ENCODE results near the gene RBM33.

Gene RBM33

GRCh38 chr7:155766966-155767916, 122.8 kb downstream of the RBM33 start:
- no peak for TF ChIP-seq CTCF (IDR thresholded peaks at IDR 0.05; ENCODE audit: poor library complexity, severe bottlenecking)
- Histone ChIP-seq H3K9me3 (ENCODE audit: severe bottlenecking) (no peaks in the 10 kb centered on the region), H3K4me3 (ENCODE audit: severe bottlenecking) (no peak overlapping the region), H3K27me3 (ENCODE audit: insufficient read depth, poor library complexity, severe bottlenecking) (no peaks in the 10 kb centered on the region), H3K36me3 (ENCODE audit: low read depth) (peaks cover 88% of the 10 kb centered on the region), H3K27ac (ENCODE audit: poor library complexity, severe bottlenecking) (no peak overlapping the region), H3K4me1 (ENCODE audit: insufficient read depth, poor library complexity, severe bottlenecking) (no peaks in the 10 kb centered on the region)
- ATAC-seq (ENCODE audit: low read depth) (no peak), DNase-seq (ENCODE audit: low spot score) (no peak)

- TF ChIP-seq CTCF (IDR thresholded peaks at IDR 0.05; ENCODE audit: poor library complexity, severe bottlenecking): no peak
- no peak for ATAC-seq (ENCODE audit: low read depth)
- no peaks in the 10 kb centered on the region for H3K27me3 ChIP-seq (ENCODE audit: insufficient read depth, poor library complexity, severe bottlenecking)
- no peak for DNase-seq (ENCODE audit: low spot score)
- H3K27ac ChIP-seq (ENCODE audit: poor library complexity, severe bottlenecking): no peak overlapping the region
- H3K36me3 ChIP-seq (ENCODE audit: low read depth): peaks cover 87% of the 10 kb centered on the region
- no peaks in the 10 kb centered on the region for H3K4me1 ChIP-seq (ENCODE audit: insufficient read depth, poor library complexity, severe bottlenecking)
- no peak overlapping the region for H3K4me3 ChIP-seq (ENCODE audit: severe bottlenecking)
- H3K9me3 ChIP-seq (ENCODE audit: severe bottlenecking): no peaks in the 10 kb centered on the region
These were observed 125.2 kb downstream of the RBM33 start for GRCh38 chr7:155769701-155770100.

DNA sequence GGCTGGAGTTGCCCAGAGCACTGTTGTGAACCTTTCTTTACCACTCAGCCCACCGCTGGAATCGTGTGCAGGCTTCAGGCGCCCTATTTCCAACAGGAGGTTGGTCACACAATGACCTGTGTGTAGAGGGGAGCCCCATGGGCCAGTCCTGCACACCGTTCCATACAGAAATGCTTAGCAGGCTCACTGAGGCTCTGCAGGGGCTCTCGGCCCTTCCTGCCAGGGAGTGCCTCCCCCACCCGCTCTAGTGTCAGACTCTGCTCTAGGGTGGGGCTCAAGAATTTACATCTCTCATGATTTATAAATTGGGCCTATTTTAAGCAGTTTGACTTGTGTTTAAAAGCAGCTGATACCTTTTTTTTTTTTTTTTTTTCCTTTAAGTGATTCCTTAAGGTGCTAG, 125.8 kb downstream of the RBM33 start:
- no peak for DNase-seq (ENCODE audit: low spot score)
- Histone ChIP-seq H3K27ac (ENCODE audit: poor library complexity, severe bottlenecking) (no peak overlapping the region), H3K27me3 (ENCODE audit: insufficient read depth, poor library complexity, severe bottlenecking) (no peaks in the 10 kb centered on the region), H3K36me3 (ENCODE audit: low read depth) (peaks cover 87% of the 10 kb centered on the region), H3K9me3 (ENCODE audit: severe bottlenecking) (no peaks in the 10 kb centered on the region), H3K4me3 (ENCODE audit: severe bottlenecking) (no peak overlapping the region), H3K4me1 (ENCODE audit: insufficient read depth, poor library complexity, severe bottlenecking) (no peaks in the 10 kb centered on the region)
- no peak for TF ChIP-seq CTCF (IDR thresholded peaks at IDR 0.05; ENCODE audit: poor library complexity, severe bottlenecking)
- ATAC-seq (ENCODE audit: low read depth): no peak

DNA sequence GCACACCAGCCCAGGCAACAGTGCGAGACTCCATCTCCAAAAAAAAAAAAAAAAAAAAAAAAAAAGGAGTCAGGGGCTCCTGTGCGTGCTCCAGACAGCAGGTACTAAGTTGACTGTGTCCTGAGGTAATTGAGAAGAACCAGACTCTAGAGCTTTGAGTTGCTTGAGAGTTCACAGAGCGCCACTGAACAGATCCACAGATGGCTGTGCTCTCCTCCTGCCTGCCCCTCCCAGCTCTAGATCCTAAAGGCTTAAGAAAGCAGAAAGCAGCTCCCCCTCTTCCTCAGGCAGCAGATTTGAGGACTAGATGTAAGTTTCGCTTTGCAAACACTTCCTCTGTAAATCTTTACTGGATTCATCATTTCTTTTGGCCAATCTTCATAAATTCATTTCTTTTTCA, 129.1 kb downstream of the RBM33 start:
- DNase-seq (ENCODE audit: low spot score) (no peak), ATAC-seq (ENCODE audit: low read depth) (no peak)
- Histone ChIP-seq H3K9me3 (ENCODE audit: severe bottlenecking) (no peaks in the 10 kb centered on the region), H3K4me1 (ENCODE audit: insufficient read depth, poor library complexity, severe bottlenecking) (no peaks in the 10 kb centered on the region), H3K36me3 (ENCODE audit: low read depth) (peaks cover 81% of the 10 kb centered on the region), H3K4me3 (ENCODE audit: severe bottlenecking) (no peak overlapping the region), H3K27me3 (ENCODE audit: insufficient read depth, poor library complexity, severe bottlenecking) (no peaks in the 10 kb centered on the region), H3K27ac (ENCODE audit: poor library complexity, severe bottlenecking) (no peak overlapping the region)
- TF ChIP-seq CTCF (IDR thresholded peaks at IDR 0.05; ENCODE audit: poor library complexity, severe bottlenecking): no peak

DNA sequence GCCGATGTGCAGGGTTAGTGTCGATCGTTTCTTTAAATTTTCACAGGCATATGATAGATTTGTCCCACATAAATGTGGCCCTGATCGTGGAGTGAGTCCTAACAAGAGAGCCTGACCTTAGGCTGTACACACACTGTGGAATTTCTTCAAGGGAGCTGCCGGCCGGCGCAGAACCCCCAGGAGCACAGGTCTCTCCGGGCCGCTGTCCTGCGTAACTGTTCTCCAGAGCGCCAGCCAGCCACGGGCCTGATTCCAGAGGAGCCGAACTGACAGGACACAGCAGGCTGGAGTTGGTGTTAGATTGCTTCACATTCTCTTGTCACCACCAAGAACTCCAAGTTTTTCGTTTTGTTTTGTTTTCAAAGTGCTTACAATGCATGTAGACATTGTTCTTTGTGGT, 130.5 kb downstream of the RBM33 start:
- Histone ChIP-seq H3K4me3 (ENCODE audit: severe bottlenecking) (no peak overlapping the region), H3K9me3 (ENCODE audit: severe bottlenecking) (no peaks in the 10 kb centered on the region), H3K4me1 (ENCODE audit: insufficient read depth, poor library complexity, severe bottlenecking) (no peaks in the 10 kb centered on the region), H3K27ac (ENCODE audit: poor library complexity, severe bottlenecking) (no peak overlapping the region), H3K27me3 (ENCODE audit: insufficient read depth, poor library complexity, severe bottlenecking) (no peaks in the 10 kb centered on the region), H3K36me3 (ENCODE audit: low read depth) (peaks cover 72% of the 10 kb centered on the region)
- DNase-seq (ENCODE audit: low spot score) (no peak), ATAC-seq (ENCODE audit: low read depth) (no peak)
- no peak for TF ChIP-seq CTCF (IDR thresholded peaks at IDR 0.05; ENCODE audit: poor library complexity, severe bottlenecking)
